ENCODE results near the gene INSYN2B. TPM values are rescaled to one million over a fixed set of nuclear protein-coding genes. Genes with fewer than 3 reads are reported as not detected.

INSYN2B gene
- total RNA-seq, 1 donor from 2014 or later: 0.35 TPM

GRCh38 chr5:169869066-169869465, 111.2 kb downstream of the INSYN2B start:
- Mint-ChIP-seq H3K27me3 (ENCODE audit: low read depth) (no peaks in the 10 kb centered on the region), H3K9me3 (no peaks in the 10 kb centered on the region)

GRCh38 chr5:169867347-169867746, 112.9 kb downstream of the INSYN2B start:
- Mint-ChIP-seq H3K4me3 (no peak overlapping the region), H3K27me3 (ENCODE audit: low read depth) (no peaks in the 10 kb centered on the region), H3K36me3 (ENCODE audit: low read depth) (no peaks in the 10 kb centered on the region), H3K4me1 (peaks cover 4% of the 10 kb centered on the region), H3K27ac (ENCODE audit: unreplicated experiment) (no peak overlapping the region), H3K9me3 (no peaks in the 10 kb centered on the region)
- no peak for DNase-seq (ENCODE audit: low read depth, low spot score)
- no peak for TF ChIP-seq CTCF (conservative IDR thresholded peaks at IDR 0.05)

More at GRCh38 chr5:169869066-169869465, 111.2 kb downstream of the INSYN2B start:
- peaks cover 4% of the 10 kb centered on the region for H3K4me1 Mint-ChIP-seq
- no peak for DNase-seq (ENCODE audit: low read depth, low spot score)
- H3K27ac Mint-ChIP-seq (ENCODE audit: unreplicated experiment): peak overlapping the region; percentile 88
- H3K36me3 Mint-ChIP-seq (ENCODE audit: low read depth): no peaks in the 10 kb centered on the region
- H3K4me3 Mint-ChIP-seq: no peak overlapping the region
- TF ChIP-seq CTCF (conservative IDR thresholded peaks at IDR 0.05): no peak

GRCh38 chr5:169864483-169864882, 115.8 kb downstream of the INSYN2B start:
- no peaks in the 10 kb centered on the region for H3K9me3 Mint-ChIP-seq
- no peak overlapping the region for H3K4me3 Mint-ChIP-seq
- H3K4me1 Mint-ChIP-seq: peaks cover 4% of the 10 kb centered on the region
- H3K27me3 Mint-ChIP-seq (ENCODE audit: low read depth): no peaks in the 10 kb centered on the region
- no peak for DNase-seq (ENCODE audit: low read depth, low spot score)
- H3K36me3 Mint-ChIP-seq (ENCODE audit: low read depth): no peaks in the 10 kb centered on the region
- H3K27ac Mint-ChIP-seq (ENCODE audit: unreplicated experiment): no peak overlapping the region
- TF ChIP-seq CTCF (conservative IDR thresholded peaks at IDR 0.05): no peak

- Mint-ChIP-seq H3K27me3 (ENCODE audit: low read depth) (peaks cover 3% of the 10 kb centered on the region), H3K27ac (ENCODE audit: unreplicated experiment) (no peak overlapping the region), H3K9me3 (no peaks in the 10 kb centered on the region), H3K4me1 (no peaks in the 10 kb centered on the region), H3K36me3 (ENCODE audit: low read depth) (no peaks in the 10 kb centered on the region), H3K4me3 (no peak overlapping the region)
- no peak for DNase-seq (ENCODE audit: low read depth, low spot score)
- TF ChIP-seq CTCF (conservative IDR thresholded peaks at IDR 0.05): no peak
These were observed 117.9 kb downstream of the INSYN2B start for GRCh38 chr5:169862391-169862811.

- no peaks in the 10 kb centered on the region for H3K36me3 Mint-ChIP-seq (ENCODE audit: low read depth)
- no peaks in the 10 kb centered on the region for H3K4me1 Mint-ChIP-seq
- no peak for DNase-seq (ENCODE audit: low read depth, low spot score)
- H3K27me3 Mint-ChIP-seq (ENCODE audit: low read depth): peaks cover 3% of the 10 kb centered on the region
- H3K9me3 Mint-ChIP-seq: no peaks in the 10 kb centered on the region
- H3K4me3 Mint-ChIP-seq: no peak overlapping the region
- H3K27ac Mint-ChIP-seq (ENCODE audit: unreplicated experiment): no peak overlapping the region
- TF ChIP-seq CTCF (conservative IDR thresholded peaks at IDR 0.05): no peak
These were observed 118.4 kb downstream of the INSYN2B start for GRCh38 chr5:169861934-169862333.

- Mint-ChIP-seq H3K27me3 (ENCODE audit: low read depth) (peaks cover 3% of the 10 kb centered on the region), H3K4me3 (no peak overlapping the region), H3K27ac (ENCODE audit: unreplicated experiment) (no peak overlapping the region), H3K9me3 (no peaks in the 10 kb centered on the region), H3K36me3 (ENCODE audit: low read depth) (no peaks in the 10 kb centered on the region), H3K4me1 (no peaks in the 10 kb centered on the region)
- no peak for TF ChIP-seq CTCF (conservative IDR thresholded peaks at IDR 0.05)
- DNase-seq (ENCODE audit: low read depth, low spot score): no peak
These were observed 118.9 kb downstream of the INSYN2B start for GRCh38 chr5:169861433-169861832.
